HAP-1 (cell line): ENCODE measurements around the gene EIF4E.
"Not testable (repeated sequence)": the region's sequence is repeated elsewhere in the genome, so short reads cannot be mapped to it uniquely, and the experiment has no call there.

ENCODE experiments used
- DNase-seq, 2 experiments: peaks; one replicate each; pipeline ENCODE4 v3.0.0-alpha.2; 2016 to 2020; ENCODE audit warnings: low spot score in 2 of 2
- H3K27me3 ChIP-seq: fragments of 250-450 bp; sonication (Bioruptor Pico); 2 replicates; pipeline ENCODE4 v1.5.1; 2020; ENCODE audit warnings: low read depth, mild to moderate bottlenecking, moderate library complexity
- H3K36me3 ChIP-seq: fragments of 250-450 bp; sonication (Bioruptor Pico); replicated peaks from 2 replicates; pipeline ENCODE4 v1.5.1; 2020; ENCODE audit warnings: mild to moderate bottlenecking
- H3K4me1 ChIP-seq: fragments of 250-450 bp; sonication (Bioruptor Pico); 2 replicates; pipeline ENCODE4 v1.5.1; 2020; ENCODE audit warnings: mild to moderate bottlenecking
- H3K4me3 ChIP-seq: fragments of 250-450 bp; sonication (Bioruptor Pico); 2 replicates; pipeline ENCODE4 v1.5.1; 2020; ENCODE audit warnings: mild to moderate bottlenecking, moderate library complexity
- H3K9me3 ChIP-seq: fragments of 250-450 bp; sonication (Bioruptor Pico); 2 replicates; pipeline ENCODE4 v1.5.1; 2020; ENCODE audit warnings: mild to moderate bottlenecking, moderate library complexity
- in situ Hi-C: fragments of 300-500 bp; cut with MboI; formaldehyde crosslinking; loops from 3 replicates; pipeline ENCODE4 v1.14.3; 2020; ENCODE audit warnings: low sequenced_read_pairs, inconsistent platforms, mixed read lengths

Gene EIF4E

DNA sequence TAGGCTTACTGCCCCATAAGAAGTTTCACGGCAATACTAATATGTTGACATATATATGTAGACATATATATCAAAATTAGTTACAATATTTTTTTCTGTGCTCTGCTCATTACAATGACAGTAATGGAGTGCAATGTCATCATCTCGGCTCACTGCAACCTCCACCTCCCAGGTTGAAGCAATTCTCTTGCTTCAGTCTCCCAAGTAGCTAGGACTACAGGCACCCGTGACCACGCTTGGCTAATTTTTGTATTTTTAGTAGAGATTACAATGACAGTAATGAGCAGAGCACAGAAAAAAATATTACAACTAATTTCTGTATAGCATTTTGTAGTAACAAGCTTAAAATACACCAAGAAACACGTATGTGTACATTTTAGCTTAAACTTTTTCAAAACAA is 7.6 kb downstream of the EIF4E start:
- H3K36me3 ChIP-seq = peaks cover 49% of the 10 kb centered on the region
- H3K9me3 ChIP-seq = 0 out of 2 replicates have a peak, but pooled peaks cover 3% of the 10 kb centered on the region

GRCh38 chr4:98919996-98920395 is 8.9 kb downstream of the EIF4E start:
- no peak for DNase-seq
- Histone ChIP-seq H3K9me3 (0 out of 2 replicates have a peak, but pooled peaks cover 3% of the 10 kb centered on the region), H3K4me3 (no peak overlapping the region), H3K36me3 (peaks cover 37% of the 10 kb centered on the region), H3K4me1 (0 out of 2 replicates have a peak, but pooled peaks cover 3% of the 10 kb centered on the region), H3K27me3 (no peaks in the 10 kb centered on the region)
- in situ Hi-C loops = no loop called here

More for the DNA sequence above, 7.6 kb downstream of the EIF4E start:
- Histone ChIP-seq H3K27me3 (no peaks in the 10 kb centered on the region), H3K4me3 (no peak overlapping the region), H3K4me1 (0 out of 2 replicates have a peak, but pooled peaks cover 3% of the 10 kb centered on the region)
- DNase-seq = no peak
- in situ Hi-C loops = no loop called here

DNA sequence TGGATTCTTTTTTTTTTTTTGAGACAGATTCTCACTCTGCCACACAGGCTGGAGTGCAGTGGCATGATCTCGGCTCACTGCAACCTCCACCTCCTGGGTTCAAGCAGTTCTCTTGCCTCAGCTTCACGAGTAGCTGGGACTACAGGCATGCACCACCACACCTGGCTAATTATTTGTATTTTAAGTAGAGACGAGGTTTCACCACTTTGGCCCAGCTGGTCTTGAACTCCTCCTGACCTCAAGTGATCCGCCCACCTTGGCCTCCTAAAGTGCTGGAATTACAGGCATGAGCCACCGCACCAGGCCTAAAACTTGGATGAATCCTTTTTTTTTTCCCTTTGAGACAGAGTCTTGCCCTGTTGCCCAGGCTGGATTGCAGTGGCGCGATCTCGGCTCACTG is 18.2 kb downstream of the EIF4E start:
- in situ Hi-C loops, H3K4me1 ChIP-seq, H3K27me3 ChIP-seq, H3K4me3 ChIP-seq, H3K9me3 ChIP-seq, DNase-seq, H3K36me3 ChIP-seq: not testable (repeated sequence)

DNA sequence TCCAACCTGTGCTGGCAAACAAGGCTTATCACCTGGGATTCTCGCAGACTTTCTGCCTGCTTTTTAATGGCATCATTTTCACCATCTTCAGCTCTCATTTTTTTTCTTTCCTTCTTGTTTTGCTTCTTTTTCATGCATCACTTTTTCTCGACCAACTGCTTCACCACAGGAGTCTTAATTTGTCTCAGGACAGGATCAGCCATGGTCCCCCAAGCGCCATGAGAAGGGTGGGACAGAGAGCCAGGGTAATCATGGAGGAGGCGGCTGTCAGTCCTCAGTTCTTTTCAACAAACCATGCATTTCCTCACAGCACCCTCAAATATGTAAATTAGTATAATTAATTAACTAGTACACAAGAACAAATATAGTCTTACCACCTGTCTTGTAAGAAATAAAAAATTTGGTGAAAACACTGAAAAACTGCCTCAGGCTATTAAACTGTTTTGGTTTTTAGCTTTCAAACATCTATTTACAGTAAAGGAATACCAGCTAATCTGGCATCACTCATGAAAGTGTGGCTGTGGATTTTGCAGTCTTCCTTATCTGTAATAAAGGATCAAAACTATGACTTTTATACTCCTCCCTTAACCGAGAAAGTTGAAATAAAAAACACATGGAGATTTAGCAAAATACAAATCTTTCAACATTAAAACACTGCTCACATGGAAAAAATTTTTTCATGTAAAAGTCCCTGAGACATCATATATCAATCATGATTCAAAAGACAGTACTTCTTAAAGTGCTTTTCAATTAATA is 19.1 kb downstream of the EIF4E start:
- H3K9me3 ChIP-seq = no peaks in the 10 kb centered on the region
- in situ Hi-C loops = no loop called here
- H3K4me1 ChIP-seq = no peaks in the 10 kb centered on the region; the same call in 1 of the 2 replicates
- no peak overlapping the region for H3K4me3 ChIP-seq
- peaks cover 7% of the 10 kb centered on the region for H3K36me3 ChIP-seq
- no peaks in the 10 kb centered on the region for H3K27me3 ChIP-seq
- no peak for DNase-seq

DNA sequence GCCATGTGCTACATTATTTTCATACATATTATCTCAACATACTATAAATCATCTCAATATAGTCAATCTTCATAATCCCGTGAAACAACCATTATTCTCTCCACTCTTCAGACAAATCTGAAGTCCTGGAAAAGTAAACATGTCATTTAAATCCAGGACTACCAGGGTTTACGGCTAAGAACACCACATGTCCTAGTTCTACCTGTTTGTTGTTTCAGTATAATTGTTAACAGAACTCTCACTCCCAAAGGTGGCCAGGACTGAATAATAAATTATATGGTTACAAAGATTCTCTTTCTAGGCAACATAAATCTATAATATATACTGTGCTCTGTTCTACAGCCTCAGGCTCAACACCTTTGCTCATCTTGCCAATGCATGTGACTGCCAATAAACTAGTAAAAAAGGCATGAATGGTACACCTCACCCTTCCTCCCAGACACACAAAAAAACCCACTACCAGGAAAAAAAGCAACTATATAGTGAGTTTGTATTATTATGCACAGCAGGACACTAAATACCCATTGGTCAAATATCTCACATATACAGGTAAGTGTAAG is 20.1 kb downstream of the EIF4E start:
- Histone ChIP-seq H3K4me3 (no peak overlapping the region), H3K4me1 (no peaks in the 10 kb centered on the region; the same call in 1 of the 2 replicates), H3K36me3 (peaks cover 2% of the 10 kb centered on the region; the same call in 1 of the 2 replicates), H3K27me3 (no peaks in the 10 kb centered on the region), H3K9me3 (no peaks in the 10 kb centered on the region)
- DNase-seq = no peak
- in situ Hi-C loops = no loop called here

- no peak for DNase-seq
- in situ Hi-C loops = no loop called here
- H3K9me3 ChIP-seq = no peaks in the 10 kb centered on the region
- no peak overlapping the region for H3K4me3 ChIP-seq
- H3K4me1 ChIP-seq = no peaks in the 10 kb centered on the region; the same call in 1 of the 2 replicates
- no peaks in the 10 kb centered on the region for H3K27me3 ChIP-seq
- peaks cover 2% of the 10 kb centered on the region; the same call in 1 of the 2 replicates for H3K36me3 ChIP-seq
Measured at GRCh38 chr4:98908182-98908581, 20.8 kb downstream of the EIF4E start.

DNA sequence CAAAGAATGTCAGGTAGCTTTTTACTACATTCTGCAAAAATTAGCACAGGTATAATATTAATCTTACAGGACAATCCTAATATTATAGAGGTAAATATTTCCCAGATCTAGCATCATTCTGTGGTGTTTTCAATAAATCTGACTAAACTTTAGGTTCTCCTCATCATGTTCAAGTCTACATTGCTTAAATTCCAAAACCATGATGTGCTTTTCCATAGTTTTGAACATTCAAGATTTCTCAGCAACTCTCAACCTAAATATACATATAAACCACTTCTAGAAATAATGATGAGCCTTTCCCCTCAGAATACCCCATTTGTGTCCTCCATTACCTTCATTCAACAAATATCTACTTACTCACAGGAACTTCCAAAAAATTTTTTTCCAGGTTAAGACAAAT is 23.1 kb downstream of the EIF4E start:
- Histone ChIP-seq H3K9me3 (no peaks in the 10 kb centered on the region), H3K4me3 (no peak overlapping the region), H3K36me3 (peaks cover 19% of the 10 kb centered on the region), H3K27me3 (no peaks in the 10 kb centered on the region), H3K4me1 (no peaks in the 10 kb centered on the region; the same call in 1 of the 2 replicates)
- no peak for DNase-seq
- in situ Hi-C loops = no loop called here

DNA sequence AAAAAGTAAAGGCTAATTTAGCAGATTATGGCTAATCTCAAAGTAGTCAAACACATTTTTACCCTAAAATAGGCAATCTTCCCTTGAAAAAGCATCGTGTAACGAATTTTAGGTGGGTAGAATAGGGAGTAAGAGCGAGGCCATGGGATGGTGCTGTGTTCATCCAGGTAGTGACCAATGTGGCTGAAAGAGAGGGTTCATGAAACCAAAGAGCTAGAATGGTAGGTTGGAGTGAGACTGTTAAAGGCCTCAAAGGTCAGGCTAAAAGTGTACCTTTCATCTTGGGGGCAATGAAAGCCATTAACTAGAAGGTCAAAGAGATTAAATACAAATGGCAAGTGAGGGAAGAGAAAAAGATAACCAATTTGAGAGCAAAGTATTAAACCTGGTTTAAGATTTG is 23.6 kb downstream of the EIF4E start:
- H3K9me3 ChIP-seq = no peaks in the 10 kb centered on the region
- H3K4me1 ChIP-seq = no peaks in the 10 kb centered on the region; the same call in 1 of the 2 replicates
- no peak overlapping the region for H3K4me3 ChIP-seq
- in situ Hi-C loops = no loop called here
- H3K27me3 ChIP-seq = no peaks in the 10 kb centered on the region
- DNase-seq = no peak
- H3K36me3 ChIP-seq = peaks cover 24% of the 10 kb centered on the region

DNA sequence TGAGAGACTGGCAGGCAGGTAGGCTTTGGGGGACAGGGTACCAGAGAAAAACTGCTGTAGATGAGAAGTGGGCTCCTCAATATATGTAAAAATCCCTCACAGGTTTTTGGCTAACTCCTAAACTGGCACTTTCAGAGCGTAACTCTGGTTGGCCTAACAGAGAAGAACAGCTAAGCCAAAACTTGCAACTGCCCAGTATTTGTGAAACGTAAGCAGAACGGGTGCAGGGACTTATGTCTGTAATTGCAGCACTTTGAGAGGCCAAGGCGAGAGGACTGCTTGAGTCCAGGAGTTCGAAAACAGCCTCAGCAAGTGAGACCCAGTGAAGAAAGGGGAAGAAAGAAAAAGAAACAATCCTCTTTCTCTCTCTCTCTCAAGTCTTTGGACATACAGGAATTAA is 25.0 kb downstream of the EIF4E start:
- in situ Hi-C loops = no loop called here
- H3K9me3 ChIP-seq = no peaks in the 10 kb centered on the region
- H3K36me3 ChIP-seq = peaks cover 33% of the 10 kb centered on the region
- H3K4me3 ChIP-seq = no peak overlapping the region
- no peaks in the 10 kb centered on the region for H3K27me3 ChIP-seq
- no peak for DNase-seq
- no peaks in the 10 kb centered on the region; the same call in 1 of the 2 replicates for H3K4me1 ChIP-seq

DNA sequence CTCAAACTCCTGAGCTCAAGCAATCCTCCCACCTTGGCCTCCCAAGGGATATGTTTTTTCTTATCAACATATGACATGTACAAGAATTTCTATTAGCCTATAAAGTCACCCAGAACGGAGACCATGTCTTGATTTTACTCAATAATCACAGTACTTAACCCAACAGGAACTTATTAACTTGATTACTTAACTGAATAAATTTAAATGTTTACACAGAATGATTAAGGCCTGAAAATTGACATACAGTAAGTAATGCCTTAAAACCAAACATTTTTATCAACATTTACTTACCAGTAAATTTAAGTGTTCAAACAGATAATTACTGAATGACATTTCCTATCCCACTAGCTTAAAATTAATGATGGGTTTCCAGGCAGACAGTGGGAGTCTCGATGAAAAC is 25.4 kb downstream of the EIF4E start:
- peaks cover 33% of the 10 kb centered on the region for H3K36me3 ChIP-seq
- H3K4me1 ChIP-seq = no peaks in the 10 kb centered on the region; the same call in 1 of the 2 replicates
- no peaks in the 10 kb centered on the region for H3K27me3 ChIP-seq
- no peak for DNase-seq
- in situ Hi-C loops = no loop called here
- no peaks in the 10 kb centered on the region for H3K9me3 ChIP-seq
- H3K4me3 ChIP-seq = no peak overlapping the region

- Histone ChIP-seq H3K36me3 (peaks cover 56% of the 10 kb centered on the region), H3K4me3 (no peak overlapping the region), H3K27me3 (no peaks in the 10 kb centered on the region), H3K9me3 (no peaks in the 10 kb centered on the region), H3K4me1 (no peaks in the 10 kb centered on the region)
- DNase-seq = no peak
- in situ Hi-C loops = no loop called here
Measured at GRCh38 chr4:98899277-98899676, 29.7 kb downstream of the EIF4E start.

DNA sequence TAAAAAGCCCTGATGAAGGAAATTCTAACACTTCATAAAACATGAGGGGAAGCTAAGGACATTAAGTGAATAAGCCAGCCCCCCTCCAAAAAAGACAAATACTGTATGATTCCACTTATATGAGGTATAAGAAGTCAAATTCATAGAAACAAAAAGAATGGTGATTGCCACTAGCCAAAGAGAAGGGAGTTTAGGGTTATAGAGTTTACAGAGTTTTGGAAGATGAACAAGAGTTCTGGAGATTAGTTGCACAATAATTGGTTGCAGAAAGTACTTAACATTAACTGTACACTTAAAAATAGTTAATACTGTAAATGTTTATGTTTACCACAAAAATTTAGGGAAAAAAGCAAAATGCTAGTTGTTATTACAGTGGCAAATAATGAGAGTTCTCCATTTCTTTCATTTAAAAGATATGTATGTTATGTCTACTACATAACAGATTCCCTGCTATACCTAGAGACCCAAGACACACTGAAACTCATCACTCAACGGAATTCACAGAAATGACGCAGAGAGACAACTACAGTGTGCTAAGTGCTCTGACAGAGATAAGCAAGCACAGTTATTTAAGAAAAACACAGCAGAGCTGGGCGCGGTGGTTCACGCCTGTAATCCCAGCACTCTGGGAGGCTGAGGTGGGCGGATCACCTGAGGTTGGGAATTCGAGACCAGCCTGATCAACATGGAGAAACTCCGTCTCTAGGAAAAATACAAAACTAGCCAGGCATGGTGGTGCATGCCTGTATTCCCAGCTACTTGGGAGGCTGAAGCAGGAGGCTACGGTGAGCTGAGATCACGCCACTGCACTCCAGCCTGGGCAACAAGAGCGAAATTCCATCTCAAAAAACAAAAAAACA is 37.2 kb downstream of the EIF4E start:
- peaks cover 74% of the 10 kb centered on the region for H3K36me3 ChIP-seq
- no peak overlapping the region for H3K4me3 ChIP-seq
- H3K9me3 ChIP-seq = no peaks in the 10 kb centered on the region
- in situ Hi-C loops = no loop called here
- H3K4me1 ChIP-seq = no peaks in the 10 kb centered on the region
- no peaks in the 10 kb centered on the region for H3K27me3 ChIP-seq
- DNase-seq = no peak

GRCh38 chr4:98890702-98891455 is 38.1 kb downstream of the EIF4E start:
- H3K36me3 ChIP-seq = peaks cover 82% of the 10 kb centered on the region
- in situ Hi-C loops = no loop called here
- no peaks in the 10 kb centered on the region for H3K27me3 ChIP-seq
- no peak for DNase-seq
- no peaks in the 10 kb centered on the region for H3K4me1 ChIP-seq
- H3K9me3 ChIP-seq = no peaks in the 10 kb centered on the region
- H3K4me3 ChIP-seq = no peak overlapping the region
